NCI-H146 (cell line): ENCODE data around the gene ALDH4A1.
A peak's percentile ranks its signal among the peaks of the same experiment; 100 is the strongest.
"Not testable (repeated sequence)": the region's sequence is repeated elsewhere in the genome, so short reads cannot be mapped to it uniquely, and the experiment has no call there.

Experiments
- DNase-seq: peaks from one replicate; lab custom pipeline; 2025; lab: John Stamatoyannopoulos, UW

Gene ALDH4A1

GRCh38 chr1:18878538-18879214 lies 23.7 kb downstream of the ALDH4A1 start:
- no peak for DNase-seq

- DNase-seq: no peak
Measured at GRCh38 chr1:18877282-18877681, 25.1 kb downstream of the ALDH4A1 start.

GRCh38 chr1:18876210-18876609 lies 26.1 kb downstream of the ALDH4A1 start:
- no peak for DNase-seq

GRCh38 chr1:18875796-18876128 lies 26.6 kb downstream of the ALDH4A1 start:
- no peak for DNase-seq

GRCh38 chr1:18875107-18875795 lies 27.1 kb downstream of the ALDH4A1 start:
- peak; percentile 41 for DNase-seq

GRCh38 chr1:18874600-18874999 lies 27.8 kb downstream of the ALDH4A1 start:
- DNase-seq: no peak

GRCh38 chr1:18874036-18874435 lies 28.3 kb downstream of the ALDH4A1 start:
- DNase-seq: no peak

GRCh38 chr1:18872071-18872611 lies 30.2 kb downstream of the ALDH4A1 start:
- no peak for DNase-seq

GRCh38 chr1:18871401-18872070 lies 30.8 kb downstream of the ALDH4A1 start:
- DNase-seq: no peak

- no peak for DNase-seq
Measured at GRCh38 chr1:18870957-18871356, 31.4 kb downstream of the ALDH4A1 start.

- not testable (repeated sequence) for DNase-seq
Measured at GRCh38 chr1:18870595-18870865, 31.8 kb downstream of the ALDH4A1 start.

GRCh38 chr1:18869847-18870594 lies 32.3 kb downstream of the ALDH4A1 start:
- no peak for DNase-seq

- DNase-seq: no peak
Measured at GRCh38 chr1:18868801-18869424, 33.4 kb downstream of the ALDH4A1 start.

GRCh38 chr1:18868354-18868753 lies 34.0 kb downstream of the ALDH4A1 start:
- no peak for DNase-seq

GRCh38 chr1:18866846-18867245 lies 35.5 kb downstream of the ALDH4A1 start:
- DNase-seq: no peak

GRCh38 chr1:18866314-18866713 lies 36.0 kb downstream of the ALDH4A1 start:
- DNase-seq: no peak

GRCh38 chr1:18865176-18865575 lies 37.2 kb downstream of the ALDH4A1 start:
- DNase-seq: no peak

GRCh38 chr1:18861590-18861989 lies 40.8 kb downstream of the ALDH4A1 start:
- DNase-seq: no peak

- DNase-seq: no peak
Measured at GRCh38 chr1:18861082-18861481, 41.3 kb downstream of the ALDH4A1 start.

GRCh38 chr1:18859560-18859959 lies 42.8 kb downstream of the ALDH4A1 start, which contains the start of gene TAS1R2:
TAS1R2 (minus strand) TSS chr1:18859660; CDS start chr1:18859660, 0 bp downstream.
- no peak for DNase-seq

- no peak for DNase-seq
Measured at GRCh38 chr1:18858070-18858688, 44.2 kb downstream of the ALDH4A1 start.

- no peak for DNase-seq
Measured at GRCh38 chr1:18856435-18856834, 45.9 kb downstream of the ALDH4A1 start.
